HepG2 (cell line): ENCODE data around the gene CARS2. TPM values are rescaled to one million over a fixed set of nuclear protein-coding genes. Genes with fewer than 3 reads are reported as not detected.

Experiments
- GATAD1 ChIP-seq: IDR thresholded peaks from 2 replicates; pipeline ENCODE4 v1.6.1; 2016; ENCODE audit warnings: missing genetic modification reagents, missing compliant biosample characterization
- GMEB2 ChIP-seq: IDR thresholded peaks from 2 replicates; pipeline ENCODE4 v1.6.1; 2016; ENCODE audit warnings: missing biosample characterization, missing genetic modification reagents, low read depth
- HDAC2 ChIP-seq: sonication (generic); formaldehyde crosslinking; IDR thresholded peaks from 2 replicates; pipeline ENCODE4 v1.4.0; 2020; ENCODE audit warnings: missing genetic modification reagents
- HES4 ChIP-seq: sonication (generic); formaldehyde crosslinking; IDR thresholded peaks from 2 replicates; pipeline ENCODE4 v1.9.0; 2021; ENCODE audit warnings: mild to moderate bottlenecking, missing genetic modification reagents, borderline replicate concordance
- HOMEZ ChIP-seq: IDR thresholded peaks from 2 replicates; pipeline ENCODE4 v1.6.1; 2016; ENCODE audit warnings: low read depth
- KDM4B ChIP-seq: sonication (generic); formaldehyde crosslinking; IDR thresholded peaks from 2 replicates; pipeline ENCODE4 v1.4.0; 2020; ENCODE audit warnings: missing genetic modification reagents
- KLF6 ChIP-seq: IDR thresholded peaks from 2 replicates; pipeline ENCODE4 v1.8.0; 2016; ENCODE audit warnings: missing biosample characterization, missing genetic modification reagents
- MAX ChIP-seq: IDR thresholded peaks from 2 replicates; pipeline ENCODE4 v1.6.1; 2012; ENCODE audit warnings: inconsistent platforms
- MTA3 ChIP-seq: sonication (generic); formaldehyde crosslinking; IDR thresholded peaks from 2 replicates; pipeline ENCODE4 v1.4.0; 2020; ENCODE audit warnings: missing genetic modification reagents
- NBN ChIP-seq: fragments of 450-650 bp; conservative IDR thresholded peaks from 2 replicates; pipeline ENCODE4 v1.6.1; 2017
- PAF1 ChIP-seq: IDR thresholded peaks from 2 replicates; pipeline ENCODE4 v1.6.1; 2016; ENCODE audit warnings: missing genetic modification reagents, missing compliant biosample characterization
- POGZ ChIP-seq: sonication (generic); formaldehyde crosslinking; IDR thresholded peaks from 2 replicates; pipeline ENCODE4 v1.4.0; 2020; ENCODE audit warnings: mild to moderate bottlenecking, missing genetic modification reagents
- SAFB2 ChIP-seq: sonication (generic); formaldehyde crosslinking; IDR thresholded peaks from 2 replicates; pipeline ENCODE4 v1.5.1; 2020; ENCODE audit warnings: missing genetic modification reagents, low read depth, mild to moderate bottlenecking, borderline replicate concordance
- ZBTB1 ChIP-seq: sonication (generic); formaldehyde crosslinking; IDR thresholded peaks from 2 replicates; pipeline ENCODE4 v1.4.0; 2020; ENCODE audit warnings: missing genetic modification reagents, borderline replicate concordance
- ZBTB7B ChIP-seq: sonication (generic); formaldehyde crosslinking; IDR thresholded peaks from 2 replicates; pipeline ENCODE4 v1.4.0; 2020; ENCODE audit warnings: missing genetic modification reagents
- ZKSCAN1 ChIP-seq: fragments of 150-350 bp; IDR thresholded peaks from 2 replicates; pipeline ENCODE4 v1.6.1; 2014; ENCODE audit warnings: low read length
- ZNF670 ChIP-seq: sonication (generic); formaldehyde crosslinking; IDR thresholded peaks from 2 replicates; pipeline ENCODE4 v1.8.0; 2022; ENCODE audit warnings: mild to moderate bottlenecking, missing genetic modification reagents, borderline replicate concordance
- ZNF792 ChIP-seq: IDR thresholded peaks from 2 replicates; pipeline ENCODE4 v1.6.1; 2016
- polyA plus RNA-seq, 8 experiments: library from polyadenylated mRNA; depleted of rRNA in 3 of 8; stranded (reverse) in 7 of 8; unstranded in 1 of 8; fragments of >200 nt; fragmentation: Illumina TruSeq in 4 of 8; extraction: Trizol in 4 of 8; gene quantifications; 2 replicates each; pipeline versions ENCODE4 v1.2.1 to v1.2.3, GENCODE V29; 2011 to 2016; ENCODE audit warnings: low read depth in 4 of 8, missing spikeins in 1 of 8, mixed read lengths in 1 of 8; ENCODE audit not compliant: insufficient read depth in 1 of 8
- total RNA-seq, 5 experiments: library from RNA; depleted of rRNA; stranded (reverse); fragments of >200 nt; fragmentation: Illumina TruSeq; extraction: Trizol; gene quantifications; 2 replicates each; pipeline ENCODE4 v1.2.3, GENCODE V29; 2016; ENCODE audit warnings: low read depth in 1 of 5
- TF ChIP-seq, protein P1 (sequence below): sonication (generic); formaldehyde crosslinking; IDR thresholded peaks from 2 replicates; pipeline ENCODE4 v1.5.0; 2020; ENCODE audit warnings: mild to moderate bottlenecking, missing genetic modification reagents, borderline replicate concordance
- TF ChIP-seq, protein P2 (sequence below): sonication (generic); formaldehyde crosslinking; IDR thresholded peaks from 2 replicates; pipeline ENCODE4 v1.9.0; 2021; ENCODE audit warnings: missing genetic modification reagents, borderline replicate concordance
- TF ChIP-seq, protein P3 (sequence below): IDR thresholded peaks from 2 replicates; pipeline ENCODE4 v1.6.1; 2016; ENCODE audit warnings: missing compliant biosample characterization, missing genetic modification reagents, borderline replicate concordance

CARS2 gene
- total and polyA plus RNA-seq, 2 of the 13 experiments (the other 11 are each of a cell fraction or from before 2014, with no cell fraction given), result 41.1 to 59.3 TPM

- TF ChIP-seq, protein P1, sequence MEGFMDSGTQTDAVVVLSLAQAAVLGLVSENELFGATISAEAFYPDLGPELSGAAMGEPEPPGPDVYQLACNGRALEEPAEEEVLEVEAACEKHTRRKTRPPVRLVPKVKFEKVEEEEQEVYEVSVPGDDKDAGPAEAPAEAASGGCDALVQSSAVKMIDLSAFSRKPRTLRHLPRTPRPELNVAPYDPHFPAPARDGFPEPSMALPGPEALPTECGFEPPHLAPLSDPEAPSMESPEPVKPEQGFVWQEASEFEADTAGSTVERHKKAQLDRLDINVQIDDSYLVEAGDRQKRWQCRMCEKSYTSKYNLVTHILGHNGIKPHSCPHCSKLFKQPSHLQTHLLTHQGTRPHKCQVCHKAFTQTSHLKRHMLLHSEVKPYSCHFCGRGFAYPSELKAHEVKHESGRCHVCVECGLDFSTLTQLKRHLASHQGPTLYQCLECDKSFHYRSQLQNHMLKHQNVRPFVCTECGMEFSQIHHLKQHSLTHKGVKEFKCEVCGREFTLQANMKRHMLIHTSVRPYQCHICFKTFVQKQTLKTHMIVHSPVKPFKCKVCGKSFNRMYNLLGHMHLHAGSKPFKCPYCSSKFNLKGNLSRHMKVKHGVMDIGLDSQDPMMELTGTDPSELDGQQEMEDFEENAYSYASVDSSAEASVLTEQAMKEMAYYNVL (CRISPR knock-in tag), result peak; percentile 28; the same call in 1 of the 2 replicates
- TF ChIP-seq GATAD1 (CRISPR knock-in tag) (peak; percentile 94), ZKSCAN1 (no peak), SAFB2 (0 out of 2 replicates have a peak, but pooled peaks have one; percentile 48), GMEB2 (CRISPR knock-in tag) (no peak), ZBTB1 (CRISPR knock-in tag) (no peak), NBN (no peak), KLF6 (CRISPR knock-in tag) (no peak; the same call in 1 of the 2 replicates), ZBTB7B (CRISPR knock-in tag) (no peak; the same call in 1 of the 2 replicates), ZNF670 (CRISPR knock-in tag) (no peak), HOMEZ (CRISPR knock-in tag) (peak; percentile 79; the same call in 1 of the 2 replicates), HES4 (CRISPR knock-in tag) (peak; percentile 63), ZNF792 (CRISPR knock-in tag) (peak; percentile 38; the same call in 1 of the 2 replicates), MTA3 (no peak), HDAC2 (peak; percentile 50; the same call in 1 of the 2 replicates), POGZ (CRISPR knock-in tag) (peak; percentile 95), KDM4B (no peak), PAF1 (CRISPR knock-in tag) (no peak), MAX (peak; percentile 79)
- TF ChIP-seq, protein P2, sequence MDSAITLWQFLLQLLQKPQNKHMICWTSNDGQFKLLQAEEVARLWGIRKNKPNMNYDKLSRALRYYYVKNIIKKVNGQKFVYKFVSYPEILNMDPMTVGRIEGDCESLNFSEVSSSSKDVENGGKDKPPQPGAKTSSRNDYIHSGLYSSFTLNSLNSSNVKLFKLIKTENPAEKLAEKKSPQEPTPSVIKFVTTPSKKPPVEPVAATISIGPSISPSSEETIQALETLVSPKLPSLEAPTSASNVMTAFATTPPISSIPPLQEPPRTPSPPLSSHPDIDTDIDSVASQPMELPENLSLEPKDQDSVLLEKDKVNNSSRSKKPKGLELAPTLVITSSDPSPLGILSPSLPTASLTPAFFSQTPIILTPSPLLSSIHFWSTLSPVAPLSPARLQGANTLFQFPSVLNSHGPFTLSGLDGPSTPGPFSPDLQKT (CRISPR knock-in tag), result no peak; the same call in 1 of the 2 replicates
- TF ChIP-seq, protein P3, sequence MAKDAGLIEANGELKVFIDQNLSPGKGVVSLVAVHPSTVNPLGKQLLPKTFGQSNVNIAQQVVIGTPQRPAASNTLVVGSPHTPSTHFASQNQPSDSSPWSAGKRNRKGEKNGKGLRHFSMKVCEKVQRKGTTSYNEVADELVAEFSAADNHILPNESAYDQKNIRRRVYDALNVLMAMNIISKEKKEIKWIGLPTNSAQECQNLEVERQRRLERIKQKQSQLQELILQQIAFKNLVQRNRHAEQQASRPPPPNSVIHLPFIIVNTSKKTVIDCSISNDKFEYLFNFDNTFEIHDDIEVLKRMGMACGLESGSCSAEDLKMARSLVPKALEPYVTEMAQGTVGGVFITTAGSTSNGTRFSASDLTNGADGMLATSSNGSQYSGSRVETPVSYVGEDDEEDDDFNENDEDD (CRISPR knock-in tag), result no peak
These were observed 90.4 kb downstream of the CARS2 start, which contains the start of gene NAXD (continued) for GRCh38 chr13:110615322-110616102.
